B cell (primary cell): Measurements from ENCODE around the gene ETV3L. TPM values are rescaled to one million over a fixed set of nuclear protein-coding genes. Genes with fewer than 3 reads are reported as not detected.

Experiments used
- ATAC-seq: fragments of 200-7000 bp; cut with Tn5 transposase; one replicate; pipeline ENCODE4 v1.10.0; 2021; ENCODE audit warnings: low read depth, mild to moderate bottlenecking, moderate number of reproducible peaks, moderate library complexity
- CTCF ChIA-PET: fragments of 350-600 bp; sonication (Branson Sonifier 250); formaldehyde crosslinking; loops from one replicate; lab custom pipeline; 2021; ENCODE audit warnings: antibody characterized with exemption, inconsistent platforms; lab: Charles Lee
- POLR2A ChIA-PET: fragments of 350-600 bp; sonication (Branson Sonifier 250); formaldehyde crosslinking; loops from one replicate; lab custom pipeline; 2021; ENCODE audit warnings: antibody characterized with exemption; lab: Charles Lee
- DNase-seq: peaks from one replicate; pipeline ENCODE4 v3.0.0; 2013
- H2AFZ ChIP-seq: 2 replicates; pipeline ENCODE4 v1.6.1; 2012; ENCODE audit warnings: mild to moderate bottlenecking, low read depth, low read length; ENCODE audit not compliant: insufficient read depth, poor library complexity, severe bottlenecking
- H3K27ac ChIP-seq, 2 donors: 1 replicate in 1 of 2; 2 replicates in 1 of 2; pipeline ENCODE4 v1.5.1; 2012 to 2013; ENCODE audit warnings: low read length in 2 of 2, mild to moderate bottlenecking in 2 of 2, moderate library complexity in 1 of 2
- H3K27me3 ChIP-seq, 4 experiments: fragments of 200-600 bp in 1 of 4; sonication (generic) in 1 of 4; replicated peaks in 1 of 4; 1 replicate in 2 of 4; 2 replicates in 2 of 4; pipeline versions ENCODE4 v1.6.1 to v1.7.0; 2013 to 2016; ENCODE audit warnings: low read length in 3 of 4, mild to moderate bottlenecking in 2 of 4, mixed read lengths in 1 of 4, moderate library complexity in 1 of 4; ENCODE audit not compliant: insufficient read depth in 4 of 4, control insufficient read depth in 3 of 4; ENCODE audit errors: control extremely low read depth in 1 of 4
- H3K36me3 ChIP-seq, 2 experiments: replicated peaks in 1 of 2; 1 replicate in 1 of 2; 2 replicates in 1 of 2; pipeline versions ENCODE4 v1.6.1 to v1.7.1; 2013; ENCODE audit warnings: low read length in 1 of 2; ENCODE audit not compliant: insufficient read depth in 2 of 2, control insufficient read depth in 1 of 2; ENCODE audit errors: control extremely low read depth in 1 of 2, extremely low read depth in 1 of 2
- H3K4me1 ChIP-seq, 2 donors: fragments of 200-600 bp in 1 of 2; sonication (generic) in 1 of 2; 1 replicate in 1 of 2; 2 replicates in 1 of 2; pipeline versions ENCODE4 v1.5.1 to v1.6.1; 2013 to 2017; ENCODE audit warnings: low read length in 2 of 2; ENCODE audit not compliant: control insufficient read depth in 2 of 2, insufficient read depth in 2 of 2
- H3K4me2 ChIP-seq: replicated peaks from 2 replicates; pipeline ENCODE3; 2012; ENCODE audit warnings: mild to moderate bottlenecking, low read depth, low read length; ENCODE audit not compliant: poor library complexity, severe bottlenecking
- H3K4me3 ChIP-seq, 5 experiments: fragments of 200-600 bp in 1 of 5; sonication (generic) in 1 of 5; 1 replicate in 3 of 5; 2 replicates in 2 of 5; pipeline versions ENCODE4 v1.5.1 to v1.7.0; 2011 to 2016; ENCODE audit warnings: low read length in 4 of 5, mild to moderate bottlenecking in 4 of 5, low read depth in 2 of 5, control low read depth in 1 of 5, moderate library complexity in 1 of 5; ENCODE audit not compliant: insufficient read depth in 1 of 5; ENCODE audit errors: control extremely low read depth in 1 of 5, extremely low read depth in 1 of 5
- H3K79me2 ChIP-seq: fragments of 200-600 bp; sonication (generic); one replicate; pipeline ENCODE4 v1.6.0; 2016; ENCODE audit warnings: low read length; ENCODE audit not compliant: control insufficient read depth, insufficient read depth
- H3K9ac ChIP-seq: fragments of 200-600 bp; sonication (generic); 2 replicates; pipeline ENCODE4 v1.6.1; 2017; ENCODE audit warnings: mild to moderate bottlenecking, low read length, moderate library complexity
- H3K9me3 ChIP-seq, 3 donors: one replicate each; pipeline versions ENCODE4 v1.6.1 to v1.7.1; 2013; ENCODE audit warnings: low read length in 2 of 3; ENCODE audit not compliant: control insufficient read depth in 2 of 3, insufficient read depth in 1 of 3; ENCODE audit errors: control extremely low read depth in 1 of 3
- H4K20me1 ChIP-seq: 2 replicates; pipeline ENCODE4 v1.6.0; 2012; ENCODE audit warnings: mild to moderate bottlenecking, low read length; ENCODE audit not compliant: insufficient read depth, control insufficient read depth, poor library complexity, severe bottlenecking
- H3K27ac Mint-ChIP-seq: one replicate; pipeline ENCODE4 v1.8.0; 2021; ENCODE audit warnings: mixed read lengths
- H3K27me3 Mint-ChIP-seq: one replicate; pipeline ENCODE4 v1.8.0; 2021; ENCODE audit warnings: mixed read lengths
- H3K4me1 Mint-ChIP-seq: one replicate; pipeline ENCODE4 v1.8.0; 2021; ENCODE audit warnings: mixed read lengths
- H3K4me3 Mint-ChIP-seq: one replicate; pipeline ENCODE4 v1.8.0; 2021; ENCODE audit warnings: mixed read lengths
- H3K9me3 Mint-ChIP-seq: one replicate; pipeline ENCODE4 v1.8.0; 2022; ENCODE audit warnings: mixed read lengths; ENCODE audit not compliant: insufficient read depth
- CTCF ChIP-seq: fragments of 200-600 bp; IDR thresholded peaks from one replicate; pipeline ENCODE4 v1.8.0; 2022; ENCODE audit warnings: antibody characterized with exemption, mild to moderate bottlenecking
- EZH2 ChIP-seq: IDR thresholded peaks from 2 replicates; pipeline ENCODE4 v1.6.1; 2012; ENCODE audit warnings: borderline replicate concordance, low read depth, mild to moderate bottlenecking, moderate library complexity, low read length; ENCODE audit not compliant: insufficient read depth, poor library complexity, severe bottlenecking
- WGBS: methylation state at CpG from one replicate; pipeline ENCODE4 v1.1.5; 2013; ENCODE audit warnings: missing lambda C conversion rate; ENCODE audit not compliant: insufficient coverage; 5-methylcytosine and 5-hydroxymethylcytosine counted together
- intact Hi-C: fragments of 100-400 bp; cut with micrococcal nuclease; formaldehyde crosslinking; loops from one replicate; pipeline ENCODE4 v1.10.0; 2022
- polyA plus RNA-seq: library from polyadenylated mRNA; depleted of rRNA; stranded (reverse); fragments of >200 nt; gene quantifications from 2 replicates; pipeline ENCODE4 v1.2.3, GENCODE V29; 2012
- total RNA-seq, 2 donors: library from RNA; stranded (reverse); fragments of 120-200 nt in 1 of 2; gene quantifications; 1 replicate in 1 of 2; 2 replicates in 1 of 2; pipeline versions ENCODE4 v1.2.3 to v1.2.4, GENCODE V29; 2013 to 2022

Gene ETV3L
- total and polyA plus RNA-seq, 2 donors (not counting 1 experiment from before 2014, with no cell fraction given): not detected

- no peak for DNase-seq
- TF ChIP-seq EZH2 (no peak), CTCF (no peak)
- H4K20me1 ChIP-seq: no peaks in the 10 kb centered on the region
- ChIA-PET POLR2A (no interaction called here), CTCF (interaction anchor here (0.9 to 9.1 kb wide), 2 partner anchors 70 to 78 kb away, joined by 3 to 491 read pairs; no protein-coding TSS in a partner anchor)
- H2AFZ ChIP-seq: no peak overlapping the region
- H3K4me2 ChIP-seq: no peak overlapping the region
- Mint-ChIP-seq H3K4me3 (no peak overlapping the region), H3K27ac (no peak overlapping the region), H3K9me3 (no peaks in the 10 kb centered on the region), H3K4me1 (no peaks in the 10 kb centered on the region), H3K27me3 (peaks cover 11% of the 10 kb centered on the region)
- H3K27me3 ChIP-seq: peaks cover 0 to 2% (median 0%) of the 10 kb centered on the region in 4 experiments
- no peak overlapping the region for H3K4me3 ChIP-seq
- H3K36me3 ChIP-seq: no peaks in the 10 kb centered on the region
- no peaks in the 10 kb centered on the region for H3K79me2 ChIP-seq
- no peak overlapping the region for H3K9ac ChIP-seq
- ATAC-seq: no peak
- no peaks in the 10 kb centered on the region for H3K9me3 ChIP-seq
- intact Hi-C loops: no loop called here
- H3K4me1 ChIP-seq: no peaks in the 10 kb centered on the region
- no peak overlapping the region for H3K27ac ChIP-seq
- whole genome bisulfite sequencing: 73% methylated on average over 2 of the region's 5 CpGs
Observed at GRCh38 chr1:157085421-157085820, 14.2 kb downstream of the ETV3L start.

- Histone ChIP-seq H3K4me1 (no peaks in the 10 kb centered on the region), H3K36me3 (no peaks in the 10 kb centered on the region), H3K27me3 (peaks cover 0 to 2% (median 0%) of the 10 kb centered on the region in 4 experiments), H2AFZ (no peak overlapping the region), H3K9me3 (no peaks in the 10 kb centered on the region), H3K4me3 (no peak overlapping the region), H3K27ac (no peak overlapping the region), H3K79me2 (no peaks in the 10 kb centered on the region), H4K20me1 (no peaks in the 10 kb centered on the region), H3K9ac (no peak overlapping the region), H3K4me2 (no peak overlapping the region)
- 90% methylated on average over 4 of the region's 5 CpGs for WGBS
- Mint-ChIP-seq H3K4me3 (no peak overlapping the region), H3K27ac (no peak overlapping the region), H3K9me3 (no peaks in the 10 kb centered on the region), H3K4me1 (no peaks in the 10 kb centered on the region), H3K27me3 (peaks cover 10% of the 10 kb centered on the region)
- CTCF ChIA-PET: interaction anchor here (9.1 kb wide), 1 partner anchor 71 kb away, joined by 491 read pairs; no protein-coding TSS in a partner anchor
- ATAC-seq (no peak), DNase-seq (no peak)
- TF ChIP-seq CTCF (no peak), EZH2 (no peak)
- POLR2A ChIA-PET: no interaction called here
- intact Hi-C loops: no loop called here
Observed at GRCh38 chr1:157084720-157085119, 14.9 kb downstream of the ETV3L start.
